ENCODE data around the gene MCOLN1. TPM values are rescaled to one million over a fixed set of nuclear protein-coding genes. Genes with fewer than 3 reads are reported as not detected.

Gene MCOLN1
- total and polyA plus RNA-seq, 2 of the 4 experiments (the other 2 are of a cell fraction): 3.4 to 19.6 TPM

DNA sequence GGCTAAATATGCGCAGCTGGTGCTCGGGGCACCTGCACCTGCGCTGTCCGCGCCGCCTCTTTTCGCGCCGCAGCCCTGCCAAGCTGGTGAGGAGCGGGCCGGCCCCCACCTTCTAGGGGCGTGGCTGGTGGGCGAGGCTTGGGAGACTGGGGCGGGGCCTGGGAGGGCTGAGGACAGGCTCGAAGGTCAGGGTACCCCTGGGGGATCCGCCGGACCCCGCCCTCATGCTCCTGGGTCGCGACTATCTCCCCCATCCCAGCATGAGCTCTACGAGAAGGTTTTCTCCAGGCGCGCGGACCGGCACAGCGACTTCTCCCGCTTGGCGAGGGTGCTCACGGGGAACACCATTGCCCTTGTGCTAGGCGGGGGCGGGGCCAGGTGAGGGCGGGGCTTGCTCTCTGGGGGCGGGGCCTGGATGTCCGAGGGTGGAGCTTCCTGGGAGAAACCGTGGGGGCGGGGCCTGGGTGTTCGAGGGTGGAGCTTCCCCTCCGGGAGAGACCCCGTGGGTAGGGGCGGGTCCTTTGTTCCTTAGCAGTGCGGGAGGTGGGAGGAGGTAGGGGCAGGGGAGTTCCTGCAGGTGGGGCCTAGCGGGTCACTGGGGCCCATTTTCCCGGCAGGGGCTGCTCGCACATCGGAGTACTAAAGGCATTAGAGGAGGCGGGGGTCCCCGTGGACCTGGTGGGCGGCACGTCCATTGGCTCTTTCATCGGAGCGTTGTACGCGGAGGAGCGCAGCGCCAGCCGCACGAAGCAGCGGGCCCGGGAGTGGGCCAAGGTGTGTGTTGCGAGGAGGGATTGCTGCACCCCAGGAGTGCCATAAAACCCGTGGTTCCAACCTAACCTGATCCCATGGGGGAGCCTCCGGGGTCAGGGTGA lies 32.8 kb downstream of the MCOLN1 start:
- H4K20me1 ChIP-seq (ENCODE audit: insufficient read depth, low read length): no peaks in the 10 kb centered on the region; the same call in 1 of the 2 replicates
- DNase-seq (no peak), ATAC-seq (ENCODE audit: low read depth) (no peak; the same call in 1 of the 2 replicates)
- no peak overlapping the region for H2BK20ac ChIP-seq (ENCODE audit: low read depth, low read length)
- H3K4ac ChIP-seq (ENCODE audit: low read depth, low read length): no peak overlapping the region
- H3K9me1 ChIP-seq (ENCODE audit: insufficient read depth, low read length): 0 out of 2 replicates have a peak, but pooled peaks cover 3% of the 10 kb centered on the region
- WGBS, 2 experiments (ENCODE audit: extremely low coverage in 2 of 2, insufficient read length in 1 of 2): 71% methylated on average over 23 of the region's 62 CpGs; no CpG with 5 or more reads in 1 of the 2 experiments
- 0 out of 4 replicates have a peak, but pooled peaks cover 0 to 2% of the 10 kb centered on the region in 2 experiments for H3K79me1 ChIP-seq (ENCODE audit: low read depth in 1 of 2, low read length in 2 of 2)
- H3K4me3 ChIP-seq (ENCODE audit: insufficient read depth, low read depth, low read length): no peak overlapping the region
- H2BK15ac ChIP-seq (ENCODE audit: low read depth, low read length): no peak overlapping the region
- POLR2A ChIA-PET (ENCODE audit: unreplicated experiment): no interaction called here
- no TSS peak for BruUV-seq (replicated peaks)
- no peak overlapping the region for H4K91ac ChIP-seq (ENCODE audit: insufficient read depth, low read depth, low read length)
- H3K27ac ChIP-seq (ENCODE audit: insufficient read depth, low read length): no peak overlapping the region
- H3K14ac ChIP-seq (replicated peaks; ENCODE audit: low read depth, low read length): no peak overlapping the region
- H3K36me3 ChIP-seq (ENCODE audit: control insufficient read depth, insufficient read depth, low read length): peaks cover 64% of the 10 kb centered on the region
- no peak overlapping the region for H2BK120ac ChIP-seq (ENCODE audit: low read depth, low read length)
- dilution Hi-C loops (cut with HindIII; ENCODE audit: low sequenced_read_pairs, unreplicated experiment) (no loop called here), in situ Hi-C loops (cut with MboI; ENCODE audit: low sequenced_read_pairs) (no loop called here), intact Hi-C loops (cut with micrococcal nuclease) (no loop called here)
- no peak overlapping the region for H3K4me2 ChIP-seq (ENCODE audit: low read depth, low read length)
- no peak overlapping the region for H2AFZ ChIP-seq (replicated peaks; ENCODE audit: low read length, poor library complexity)
- H2AK9ac ChIP-seq (replicated peaks; ENCODE audit: low read depth, low read length, poor library complexity): no peak overlapping the region
- no peak overlapping the region for H3K18ac ChIP-seq (ENCODE audit: low read depth, low read length)
- no peak overlapping the region for H2AK5ac ChIP-seq (ENCODE audit: low read depth, low read length)
- H3K27me3 ChIP-seq (ENCODE audit: control insufficient read depth, insufficient read depth, low read length): no peaks in the 10 kb centered on the region
- no peaks in the 10 kb centered on the region for H3K4me1 ChIP-seq (ENCODE audit: control insufficient read depth, insufficient read depth, low read length)
- no peak overlapping the region for H2BK5ac ChIP-seq (ENCODE audit: low read depth, low read length, poor library complexity, severe bottlenecking)
- no peaks in the 10 kb centered on the region for H3K9me3 ChIP-seq (ENCODE audit: control insufficient read depth, insufficient read depth, low read length)
- no peak overlapping the region for H3K9ac ChIP-seq (ENCODE audit: low read depth, low read length)
- no peak overlapping the region for H3K56ac ChIP-seq (ENCODE audit: extremely low read depth, insufficient read depth, low read length)
- no peak overlapping the region for H3K23ac ChIP-seq (ENCODE audit: low read depth, low read length)
- H4K8ac ChIP-seq (ENCODE audit: low read depth in 2 of 2, low read length in 2 of 2): no peak overlapping the region
- H4K5ac ChIP-seq (ENCODE audit: low read depth, low read length): no peak overlapping the region
- CTCF ChIA-PET: interaction anchor here (0.6 kb wide), 1 partner anchor 74 kb away, joined by 7 read pairs; the partner anchor contains the start of genes PET100 and XAB2
- TF ChIP-seq RCOR1 (IDR thresholded peaks at IDR 0.05; ENCODE audit: insufficient replicate concordance, low read length): no peak
- TF ChIP-seq RAD21 (IDR thresholded peaks at IDR 0.05; ENCODE audit: low read length): no peak
- no peak for TF ChIP-seq FOS (IDR thresholded peaks at IDR 0.05; ENCODE audit: low read depth, low read length)
- TF ChIP-seq, protein P1, sequence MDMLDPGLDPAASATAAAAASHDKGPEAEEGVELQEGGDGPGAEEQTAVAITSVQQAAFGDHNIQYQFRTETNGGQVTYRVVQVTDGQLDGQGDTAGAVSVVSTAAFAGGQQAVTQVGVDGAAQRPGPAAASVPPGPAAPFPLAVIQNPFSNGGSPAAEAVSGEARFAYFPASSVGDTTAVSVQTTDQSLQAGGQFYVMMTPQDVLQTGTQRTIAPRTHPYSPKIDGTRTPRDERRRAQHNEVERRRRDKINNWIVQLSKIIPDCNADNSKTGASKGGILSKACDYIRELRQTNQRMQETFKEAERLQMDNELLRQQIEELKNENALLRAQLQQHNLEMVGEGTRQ (IDR thresholded peaks at IDR 0.05; ENCODE audit: low read depth, low read length): no peak
- TF ChIP-seq BHLHE40 (IDR thresholded peaks at IDR 0.05; ENCODE audit: low read depth, low read length): no peak
- TF ChIP-seq NFE2L2 (IDR thresholded peaks at IDR 0.05; ENCODE audit: low read depth, low read length): no peak
- TF ChIP-seq, protein P2, sequence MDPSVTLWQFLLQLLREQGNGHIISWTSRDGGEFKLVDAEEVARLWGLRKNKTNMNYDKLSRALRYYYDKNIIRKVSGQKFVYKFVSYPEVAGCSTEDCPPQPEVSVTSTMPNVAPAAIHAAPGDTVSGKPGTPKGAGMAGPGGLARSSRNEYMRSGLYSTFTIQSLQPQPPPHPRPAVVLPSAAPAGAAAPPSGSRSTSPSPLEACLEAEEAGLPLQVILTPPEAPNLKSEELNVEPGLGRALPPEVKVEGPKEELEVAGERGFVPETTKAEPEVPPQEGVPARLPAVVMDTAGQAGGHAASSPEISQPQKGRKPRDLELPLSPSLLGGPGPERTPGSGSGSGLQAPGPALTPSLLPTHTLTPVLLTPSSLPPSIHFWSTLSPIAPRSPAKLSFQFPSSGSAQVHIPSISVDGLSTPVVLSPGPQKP (IDR thresholded peaks at IDR 0.05; ENCODE audit: borderline replicate concordance, low read depth, low read length): no peak
- no peak for TF ChIP-seq CHD1 (IDR thresholded peaks at IDR 0.05; ENCODE audit: low read depth, low read length)
- TF ChIP-seq POLR2A (IDR thresholded peaks at IDR 0.05; ENCODE audit: low read depth, low read length): no peak
- TF ChIP-seq RFX5 (IDR thresholded peaks at IDR 0.05; ENCODE audit: low read depth, low read length): no peak
- no peak for TF ChIP-seq SMC3 (IDR thresholded peaks at IDR 0.05; ENCODE audit: low read depth, low read length)
- TF ChIP-seq MAZ (IDR thresholded peaks at IDR 0.05; ENCODE audit: borderline replicate concordance, low read depth, low read length): no peak
- no peak for TF ChIP-seq CEBPB (IDR thresholded peaks at IDR 0.05; ENCODE audit: low read depth, low read length)
- TF ChIP-seq MXI1 (IDR thresholded peaks at IDR 0.05; ENCODE audit: borderline replicate concordance, low read depth, low read length): no peak

Measured in IMR-90 (cell line).